GM12872 (cell line): ENCODE results near the gene IGFLR1.

Experiments used
- CTCF ChIP-seq: IDR thresholded peaks from 3 replicates; pipeline ENCODE4 v1.5.1; 2011; ENCODE audit warnings: low read depth, mild to moderate bottlenecking, low read length, moderate library complexity; ENCODE audit not compliant: insufficient read depth

IGFLR1 gene

GRCh38 chr19:35775298-35776101 is 33.2 kb upstream of the IGFLR1 start, which contains the start of gene ARHGAP33:
Gene ARHGAP33, plus strand, starts transcription at chr19:35775564. Its CDS starts 95 bp downstream, at chr19:35775659.
- TF ChIP-seq CTCF: no peak

- no peak for TF ChIP-seq CTCF
These were observed 32.7 kb upstream of the IGFLR1 start for GRCh38 chr19:35775046-35775297.

- TF ChIP-seq CTCF: no peak
These were observed 32.2 kb upstream of the IGFLR1 start for GRCh38 chr19:35774274-35775045.

GRCh38 chr19:35773020-35773806 is 31.0 kb upstream of the IGFLR1 start:
- TF ChIP-seq CTCF: no peak

GRCh38 chr19:35768082-35768421 is 25.8 kb upstream of the IGFLR1 start:
- TF ChIP-seq CTCF: no peak

- TF ChIP-seq CTCF: no peak
These were observed 25.2 kb upstream of the IGFLR1 start for GRCh38 chr19:35767288-35768081.
